Body of pancreas (tissue), 4 donors: ENCODE measurements around the gene HOXB8. TPM values are rescaled to one million over a fixed set of nuclear protein-coding genes. Genes with fewer than 3 reads are reported as not detected.

Experiments
- ATAC-seq: fragments of 150-250 bp; one replicate; pipeline ENCODE4 v1.9.1; 2016
- DNase-seq, 4 donors: peaks; one replicate each; pipeline ENCODE4 v3.0.0-alpha.2; 2019
- H3K27ac ChIP-seq, 4 donors: fragments of 200-600 bp; sonication (generic); 1 replicate in 3 of 4; 2 replicates in 1 of 4; pipeline versions ENCODE4 v1.5.1 to v1.6.1; 2016 to 2019; ENCODE audit warnings: mild to moderate bottlenecking in 1 of 4, mixed read lengths in 1 of 4, moderate library complexity in 1 of 4
- H3K27me3 ChIP-seq, 2 donors: fragments of 200-600 bp; sonication (generic); one replicate each; pipeline ENCODE4 v1.6.0; 2016; ENCODE audit warnings: mild to moderate bottlenecking in 1 of 2
- H3K36me3 ChIP-seq, 2 donors: fragments of 200-600 bp; sonication (generic); replicated peaks in 1 of 2; 2 replicates each; pipeline ENCODE4 v1.5.1; 2016; ENCODE audit warnings: low read depth in 2 of 2; ENCODE audit not compliant: insufficient read depth in 1 of 2
- H3K4me1 ChIP-seq: fragments of 200-600 bp; sonication (generic); one replicate; pipeline ENCODE4 v1.6.0; 2016
- H3K4me3 ChIP-seq, 2 donors: fragments of 200-600 bp; sonication (generic); 1 replicate in 1 of 2; 2 replicates in 1 of 2; pipeline ENCODE4 v1.5.1; 2016 to 2019
- H3K9me3 ChIP-seq, 3 donors: fragments of 200-600 bp; sonication (generic); 1 replicate in 2 of 3; 2 replicates in 1 of 3; pipeline ENCODE4 v1.5.1; 2016
- POLR2A ChIP-seq, 3 donors: fragments of 450-650 bp; IDR thresholded peaks; one replicate each; pipeline ENCODE4 v1.6.1; 2016; ENCODE audit warnings: antibody characterized with exemption in 3 of 3, mild to moderate bottlenecking in 2 of 3
- WGBS, 2 donors: methylation state at CpG; one replicate each; pipeline ENCODE4 v1.1.5; 2017; 5-methylcytosine and 5-hydroxymethylcytosine counted together
- intact Hi-C: fragments of 100-400 bp; cut with DNase I; formaldehyde crosslinking; loops from one replicate; pipeline ENCODE4 v1.15.1; 2023
- total RNA-seq, 2 donors: library from RNA; depleted of rRNA; stranded (reverse); fragments of >200 nt; gene quantifications; one replicate each; pipeline ENCODE4 v1.1.0, GENCODE V29; 2016
- TF ChIP-seq, protein P1 (sequence below), 7 experiments: fragments of 450-650 bp in 4 of 7; fragments of 200-600 bp in 3 of 7; sonication (generic) in 3 of 7; IDR thresholded peaks; one replicate each; pipeline ENCODE4 v1.5.1; 2016 to 2019; ENCODE audit warnings: antibody characterized with exemption in 7 of 7

HOXB8 gene
- total RNA-seq, 2 donors from 2014 or later = not detected

DNA sequence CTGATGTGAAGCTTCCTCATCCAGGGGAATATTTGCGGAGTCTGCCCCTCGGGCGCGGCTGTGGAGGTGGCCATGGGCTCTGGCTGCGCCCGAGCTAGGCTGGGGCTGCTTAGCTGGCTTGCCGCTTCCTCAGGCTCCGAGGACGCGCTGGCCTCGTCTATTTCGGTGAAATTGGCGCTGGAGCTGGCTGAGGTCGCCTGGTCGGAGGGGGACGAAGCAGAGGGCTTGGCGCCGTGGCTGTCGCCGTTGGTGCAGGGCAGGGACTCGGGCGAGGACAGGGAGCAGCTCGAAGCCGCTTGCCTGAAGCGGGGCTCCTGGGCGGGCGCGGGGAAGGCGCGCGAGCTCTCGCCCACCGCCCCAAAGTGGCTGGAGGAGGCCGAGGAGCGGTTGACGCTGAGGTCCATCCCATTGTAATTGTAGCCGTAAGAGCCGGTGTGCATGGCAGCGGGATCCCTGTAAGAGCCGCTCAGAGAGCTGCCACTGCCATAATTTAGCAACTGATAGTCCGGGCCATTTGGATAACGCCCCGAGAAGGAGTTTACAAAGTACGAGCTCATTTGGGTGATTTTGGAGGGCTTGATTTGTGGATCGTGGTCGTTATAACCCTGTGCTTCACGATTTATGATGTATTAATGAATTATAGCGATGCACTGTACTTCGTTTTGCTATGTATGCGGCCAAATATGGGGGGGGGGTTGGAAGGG lies 21.8 kb downstream of the HOXB8 start, which contains the start of gene HOXB5:
HOXB5 (minus strand) TSS at position 654 of the 704 bp plus-strand sequence; CDS start at position 557, 97 bp downstream.
- Histone ChIP-seq H3K4me1 (peaks cover 33% of the 10 kb centered on the region), H3K27me3 (peaks cover 5 to 53% of the 10 kb centered on the region in 2 donors), H3K27ac (peak within 1 kb of the TSS in 3 of 4 donors; percentile 9 to 37 (median 37)), H3K4me3 (no peak within 1 kb of the TSS), H3K9me3 (no peaks in the 10 kb centered on the region), H3K36me3 (no peaks in the 10 kb centered on the region)
- TF ChIP-seq, protein P1, sequence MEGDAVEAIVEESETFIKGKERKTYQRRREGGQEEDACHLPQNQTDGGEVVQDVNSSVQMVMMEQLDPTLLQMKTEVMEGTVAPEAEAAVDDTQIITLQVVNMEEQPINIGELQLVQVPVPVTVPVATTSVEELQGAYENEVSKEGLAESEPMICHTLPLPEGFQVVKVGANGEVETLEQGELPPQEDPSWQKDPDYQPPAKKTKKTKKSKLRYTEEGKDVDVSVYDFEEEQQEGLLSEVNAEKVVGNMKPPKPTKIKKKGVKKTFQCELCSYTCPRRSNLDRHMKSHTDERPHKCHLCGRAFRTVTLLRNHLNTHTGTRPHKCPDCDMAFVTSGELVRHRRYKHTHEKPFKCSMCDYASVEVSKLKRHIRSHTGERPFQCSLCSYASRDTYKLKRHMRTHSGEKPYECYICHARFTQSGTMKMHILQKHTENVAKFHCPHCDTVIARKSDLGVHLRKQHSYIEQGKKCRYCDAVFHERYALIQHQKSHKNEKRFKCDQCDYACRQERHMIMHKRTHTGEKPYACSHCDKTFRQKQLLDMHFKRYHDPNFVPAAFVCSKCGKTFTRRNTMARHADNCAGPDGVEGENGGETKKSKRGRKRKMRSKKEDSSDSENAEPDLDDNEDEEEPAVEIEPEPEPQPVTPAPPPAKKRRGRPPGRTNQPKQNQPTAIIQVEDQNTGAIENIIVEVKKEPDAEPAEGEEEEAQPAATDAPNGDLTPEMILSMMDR (IDR thresholded peaks at IDR 0.05) = no peak
- TF ChIP-seq POLR2A (IDR thresholded peaks at IDR 0.05) = no peak
- intact Hi-C loops = no loop called here
- no peak for ATAC-seq
- 4 to 7% methylated on average over 15 to 49 of the region's 50 CpGs for WGBS, 2 donors
- no peak for DNase-seq

DNA sequence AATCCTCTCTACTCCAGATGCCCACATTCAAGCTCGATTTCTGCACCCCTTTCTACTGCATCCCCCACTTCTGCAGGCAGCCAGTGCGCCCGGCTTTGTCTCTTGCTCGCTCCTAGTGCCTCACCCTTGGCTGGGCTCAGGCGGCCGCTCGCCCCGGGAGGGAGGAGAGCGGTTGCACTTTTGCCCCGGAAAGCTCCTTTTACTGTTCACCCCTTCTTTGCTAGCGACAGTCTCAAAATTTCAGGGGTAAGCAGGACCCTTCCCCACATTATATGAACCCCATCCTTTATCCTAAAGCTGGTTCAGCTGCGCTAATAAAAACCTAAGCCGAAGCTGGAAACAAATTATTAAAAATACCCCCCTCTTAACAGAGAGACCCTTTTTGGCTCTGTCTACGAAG lies 22.5 kb downstream of the HOXB8 start:
- Histone ChIP-seq H3K4me3 (no peak overlapping the region), H3K36me3 (no peaks in the 10 kb centered on the region), H3K27me3 (peaks cover 0 to 48% of the 10 kb centered on the region in 2 donors), H3K27ac (peak overlapping the region in 2 of 4 donors; percentile 26 to 37), H3K4me1 (peaks cover 26% of the 10 kb centered on the region), H3K9me3 (no peaks in the 10 kb centered on the region)
- no peak for TF ChIP-seq POLR2A (IDR thresholded peaks at IDR 0.05)
- TF ChIP-seq, protein P1 (IDR thresholded peaks at IDR 0.05) = no peak
- 10 to 24% methylated on average over 14 of the region's 14 CpGs for WGBS, 2 donors
- ATAC-seq (no peak), DNase-seq (no peak)
- intact Hi-C loops = no loop called here

DNA sequence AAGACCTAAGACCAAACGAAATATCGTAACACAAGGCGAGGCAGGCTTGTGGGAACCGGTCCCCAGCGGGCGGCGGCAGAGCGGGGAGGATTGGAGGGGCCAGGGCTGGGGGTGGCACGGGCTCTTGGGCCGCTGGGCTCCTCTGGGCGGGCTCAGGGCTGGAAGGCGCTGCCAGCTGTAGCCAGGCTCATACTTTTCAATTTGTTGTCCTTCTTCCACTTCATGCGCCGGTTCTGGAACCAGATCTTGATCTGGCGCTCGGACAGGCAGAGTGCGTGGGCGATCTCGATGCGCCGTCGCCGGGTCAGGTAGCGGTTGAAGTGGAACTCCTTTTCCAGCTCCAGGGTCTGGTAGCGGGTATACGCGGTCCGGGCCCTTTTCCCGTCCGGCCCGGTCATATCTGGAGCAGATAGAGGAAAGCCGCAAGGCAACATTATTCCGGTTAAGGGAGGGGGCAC lies 23.0 kb downstream of the HOXB8 start:
- TF ChIP-seq POLR2A (IDR thresholded peaks at IDR 0.05) = no peak
- TF ChIP-seq, protein P1 (IDR thresholded peaks at IDR 0.05) = no peak
- H3K4me1 ChIP-seq = peaks cover 21% of the 10 kb centered on the region
- H3K4me3 ChIP-seq = no peak overlapping the region
- peaks cover 0 to 43% of the 10 kb centered on the region in 2 donors for H3K27me3 ChIP-seq
- H3K27ac ChIP-seq = peak overlapping the region in 2 of 4 donors; percentile 26 to 27
- no peaks in the 10 kb centered on the region for H3K9me3 ChIP-seq
- no peaks in the 10 kb centered on the region for H3K36me3 ChIP-seq
- ATAC-seq (no peak), DNase-seq (no peak)
- WGBS, 2 donors = 17 to 27% methylated on average over 20 to 33 of the region's 33 CpGs
- intact Hi-C loops = no loop called here

DNA sequence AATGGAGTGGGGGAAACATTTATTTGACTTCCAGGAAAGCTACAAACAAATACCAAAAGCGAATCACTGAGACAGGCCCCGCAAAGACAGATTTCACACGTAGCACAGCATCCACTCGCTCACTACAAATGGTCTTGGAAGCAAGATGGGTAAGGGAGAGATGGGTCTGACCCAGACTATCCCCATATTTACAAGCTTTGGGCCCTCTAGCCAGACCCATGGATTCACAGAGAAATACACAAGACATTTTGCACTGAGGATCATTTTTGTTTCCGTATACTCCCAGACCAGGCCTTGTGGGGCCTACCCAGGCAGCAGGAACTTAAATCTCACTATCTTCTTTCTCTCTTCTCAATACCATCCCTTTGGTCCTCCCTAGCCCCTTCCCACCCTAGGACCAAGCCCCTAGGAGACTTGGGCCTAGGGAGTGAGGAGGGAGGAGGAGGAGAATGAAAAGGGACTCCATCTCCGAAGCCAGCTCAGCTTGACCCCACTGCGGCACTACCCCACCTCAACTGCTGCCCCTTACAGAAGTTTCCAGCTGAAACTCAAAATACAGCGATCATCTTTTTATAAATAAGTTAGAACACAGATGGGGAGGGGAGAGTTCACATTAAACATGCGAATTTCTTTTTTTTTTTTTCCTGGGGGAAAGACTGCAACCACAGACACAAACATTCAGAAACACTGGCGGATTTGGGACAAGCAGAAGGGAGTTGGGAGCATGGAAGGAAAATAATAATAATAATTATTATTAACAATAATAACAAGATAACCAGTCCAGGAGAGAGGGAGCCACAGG lies 23.6 kb downstream of the HOXB8 start:
- TF ChIP-seq, protein P1 (IDR thresholded peaks at IDR 0.05) = no peak
- peaks cover 16% of the 10 kb centered on the region for H3K4me1 ChIP-seq
- H3K4me3 ChIP-seq = no peak overlapping the region
- intact Hi-C loops = no loop called here
- peak overlapping the region in 2 of 4 donors; percentile 5 to 26 for H3K27ac ChIP-seq
- WGBS, 2 donors = 80 to 82% methylated on average over 10 of the region's 10 CpGs
- H3K9me3 ChIP-seq = no peaks in the 10 kb centered on the region
- H3K36me3 ChIP-seq = no peaks in the 10 kb centered on the region
- H3K27me3 ChIP-seq = peaks cover 0 to 43% of the 10 kb centered on the region in 2 donors
- no peak for ATAC-seq
- DNase-seq = no peak
